Measurements from ENCODE around the gene CADPS. TPM values are rescaled to one million over a fixed set of nuclear protein-coding genes. Genes with fewer than 3 reads are reported as not detected.
"Not testable (repeated sequence)": the region's sequence is repeated elsewhere in the genome, so short reads cannot be mapped to it uniquely, and the experiment has no call there.

Gene CADPS
- total RNA-seq, 1 experiment from 2014 or later, result not detected

GRCh38 chr3:62584636-62585035 lies 290.6 kb downstream of the CADPS start:
- Histone ChIP-seq H3K4me2 (ENCODE audit: low read length) (no peak overlapping the region), H3K27ac (ENCODE audit: low read length) (no peak overlapping the region), H3K27me3 (ENCODE audit: low read length) (no peaks in the 10 kb centered on the region), H2AFZ (ENCODE audit: low read length) (no peak overlapping the region), H3K9me2 (replicated peaks; ENCODE audit: low read length) (no peaks in the 10 kb centered on the region), H4K20me1 (ENCODE audit: low read length) (no peaks in the 10 kb centered on the region), H3K4me3 (ENCODE audit: low read length) (no peak overlapping the region), H3K4me1 (ENCODE audit: insufficient read depth, low read length) (peaks cover 12% of the 10 kb centered on the region; the same call in 1 of the 2 replicates), H3K9me3 (ENCODE audit: low read length) (no peaks in the 10 kb centered on the region), H3K36me3 (ENCODE audit: low read depth, low read length) (no peaks in the 10 kb centered on the region), H3K9ac (ENCODE audit: low read length) (no peak overlapping the region), H3K79me2 (ENCODE audit: low read length) (no peaks in the 10 kb centered on the region), H3F3A (ENCODE audit: low read length, unreplicated experiment) (no peaks in the 10 kb centered on the region)
- POLR2A ChIA-PET (ENCODE audit: unreplicated experiment), result no interaction called here
- DNase-seq (no peak), ATAC-seq (no peak)
- CTCF ChIA-PET, result no interaction called here
- intact Hi-C loops (cut with micrococcal nuclease), result no loop called here
- no TSS peak for BruUV-seq (replicated peaks)
- TF ChIP-seq EZH2phosphoT487 (IDR thresholded peaks at IDR 0.05; ENCODE audit: borderline replicate concordance, low read length), result no peak
- no peak for TF ChIP-seq CTCF (conservative IDR thresholded peaks at IDR 0.05; ENCODE audit: low read depth, low read length)
- no peak for TF ChIP-seq EZH2 (IDR thresholded peaks at IDR 0.05; ENCODE audit: low read length, unreplicated experiment)

- ATAC-seq (no peak), DNase-seq (no peak)
- H3K4me3 ChIP-seq (ENCODE audit: low read length), result no peak overlapping the region
- H3F3A ChIP-seq (ENCODE audit: low read length, unreplicated experiment), result no peaks in the 10 kb centered on the region
- intact Hi-C loops (cut with micrococcal nuclease), result no loop called here
- BruUV-seq (replicated peaks), result no TSS peak
- peaks cover 8% of the 10 kb centered on the region; the same call in 1 of the 2 replicates for H3K4me1 ChIP-seq (ENCODE audit: insufficient read depth, low read length)
- H3K79me2 ChIP-seq (ENCODE audit: low read length), result no peaks in the 10 kb centered on the region
- H3K9me3 ChIP-seq (ENCODE audit: low read length), result no peaks in the 10 kb centered on the region
- H3K36me3 ChIP-seq (ENCODE audit: low read depth, low read length), result no peaks in the 10 kb centered on the region
- H3K4me2 ChIP-seq (ENCODE audit: low read length), result no peak overlapping the region
- no peaks in the 10 kb centered on the region for H4K20me1 ChIP-seq (ENCODE audit: low read length)
- no peak overlapping the region for H2AFZ ChIP-seq (ENCODE audit: low read length)
- no peak overlapping the region for H3K9ac ChIP-seq (ENCODE audit: low read length)
- no peaks in the 10 kb centered on the region for H3K27me3 ChIP-seq (ENCODE audit: low read length)
- POLR2A ChIA-PET (ENCODE audit: unreplicated experiment), result no interaction called here
- TF ChIP-seq EZH2phosphoT487 (IDR thresholded peaks at IDR 0.05; ENCODE audit: borderline replicate concordance, low read length), result no peak
- no peak for TF ChIP-seq EZH2 (IDR thresholded peaks at IDR 0.05; ENCODE audit: low read length, unreplicated experiment)
- no peak for TF ChIP-seq CTCF (conservative IDR thresholded peaks at IDR 0.05; ENCODE audit: low read depth, low read length)
- CTCF ChIA-PET, result no interaction called here
- no peaks in the 10 kb centered on the region for H3K9me2 ChIP-seq (replicated peaks; ENCODE audit: low read length)
- H3K27ac ChIP-seq (ENCODE audit: low read length), result no peak overlapping the region
These were observed 292.6 kb downstream of the CADPS start for GRCh38 chr3:62582495-62583172.

- H3K27ac ChIP-seq (ENCODE audit: low read length); intact Hi-C loops (cut with micrococcal nuclease); DNase-seq; POLR2A ChIA-PET (ENCODE audit: unreplicated experiment); H3K36me3 ChIP-seq (ENCODE audit: low read depth, low read length); H3K4me3 ChIP-seq (ENCODE audit: low read length); H3K27me3 ChIP-seq (ENCODE audit: low read length); ATAC-seq; H3K9me2 ChIP-seq (replicated peaks; ENCODE audit: low read length); H2AFZ ChIP-seq (ENCODE audit: low read length); H3K9me3 ChIP-seq (ENCODE audit: low read length); CTCF ChIA-PET; H3K79me2 ChIP-seq (ENCODE audit: low read length); H3K4me2 ChIP-seq (ENCODE audit: low read length); BruUV-seq (replicated peaks); H3F3A ChIP-seq (ENCODE audit: low read length, unreplicated experiment); H3K4me1 ChIP-seq (ENCODE audit: insufficient read depth, low read length); H4K20me1 ChIP-seq (ENCODE audit: low read length); H3K9ac ChIP-seq (ENCODE audit: low read length): not testable (repeated sequence)
These were observed 294.7 kb downstream of the CADPS start for GRCh38 chr3:62580485-62580884.
